Measurements from ENCODE around the gene SPOUT1. TPM values are rescaled to one million over a fixed set of nuclear protein-coding genes. Genes with fewer than 3 reads are reported as not detected.

SPOUT1 gene
- total RNA-seq, 2 experiments from 2014 or later, result 85.9 to 91.2 TPM

GRCh38 chr9:128790536-128790935 is 39.1 kb downstream of the SPOUT1 start:
- H3K9me3 Mint-ChIP-seq, result no peaks in the 10 kb centered on the region
- H3K27me3 Mint-ChIP-seq, result no peaks in the 10 kb centered on the region
- intact Hi-C loops (cut with micrococcal nuclease), result no loop called here
- ChIA-PET POLR2A (interaction anchor here (0.9 kb wide), 1 partner anchor 37 kb away, joined by 3 read pairs; no protein-coding TSS in a partner anchor), CTCF (interaction anchor here (3.2 kb wide), 1 partner anchor 28 kb away, joined by 14 read pairs; the partner anchor contains the start of gene ENDOG)
- peaks cover 19% of the 10 kb centered on the region for H3K4me1 Mint-ChIP-seq (ENCODE audit: low read depth)
- ATAC-seq (no peak), DNase-seq (no peak)
- peak overlapping the region; percentile 27 for H3K27ac Mint-ChIP-seq
- H3K4me3 Mint-ChIP-seq, result no peak overlapping the region
- peaks cover 9% of the 10 kb centered on the region for H3K36me3 Mint-ChIP-seq (ENCODE audit: low read depth)
- no peak for TF ChIP-seq CTCF (IDR thresholded peaks at IDR 0.05)

- peaks cover 7% of the 10 kb centered on the region for H3K36me3 Mint-ChIP-seq (ENCODE audit: low read depth)
- H3K27ac Mint-ChIP-seq, result peak overlapping the region; percentile 85
- H3K4me1 Mint-ChIP-seq (ENCODE audit: low read depth), result peaks cover 22% of the 10 kb centered on the region
- peak overlapping the region; percentile 93 for H3K4me3 Mint-ChIP-seq
- H3K9me3 Mint-ChIP-seq, result no peaks in the 10 kb centered on the region
- no peak for ATAC-seq
- DNase-seq, result no peak
- intact Hi-C loops (cut with micrococcal nuclease), result no loop called here
- H3K27me3 Mint-ChIP-seq, result no peaks in the 10 kb centered on the region
- no peak for TF ChIP-seq CTCF (IDR thresholded peaks at IDR 0.05)
- POLR2A ChIA-PET, result interaction anchor here (0.8 to 1.5 kb wide), 5 partner anchors 16 to 104 kb away, joined by 3 to 5 read pairs (median 4); partner anchors contain the start of genes ENDOG, PKN3, SPOUT1 and ZER1
- CTCF ChIA-PET, result interaction anchor here (1.0 to 2.7 kb wide), 5 partner anchors 21 to 138 kb away, joined by 3 to 14 read pairs (median 4); partner anchors contain the start of genes ENDOG and PKN3
Measured at GRCh38 chr9:128788445-128788844, 41.1 kb downstream of the SPOUT1 start.

- POLR2A ChIA-PET, result interaction anchor here (0.8 kb wide), 2 partner anchors 42 to 104 kb away, joined by 3 to 4 read pairs; partner anchors contain the start of gene SPOUT1
- no peak for TF ChIP-seq CTCF (IDR thresholded peaks at IDR 0.05)
- ATAC-seq (no peak), DNase-seq (peak; percentile 15)
- no peaks in the 10 kb centered on the region for H3K9me3 Mint-ChIP-seq
- intact Hi-C loops (cut with micrococcal nuclease), result no loop called here
- peaks cover 7% of the 10 kb centered on the region for H3K36me3 Mint-ChIP-seq (ENCODE audit: low read depth)
- H3K27ac Mint-ChIP-seq, result peak overlapping the region; percentile 85
- peaks cover 20% of the 10 kb centered on the region for H3K4me1 Mint-ChIP-seq (ENCODE audit: low read depth)
- CTCF ChIA-PET, result interaction anchor here (2.5 to 2.7 kb wide), 2 partner anchors 31 to 139 kb away, joined by 12 to 14 read pairs; partner anchors contain the start of gene ENDOG
- no peaks in the 10 kb centered on the region for H3K27me3 Mint-ChIP-seq
- H3K4me3 Mint-ChIP-seq, result peak overlapping the region; percentile 93
Measured at GRCh38 chr9:128787659-128788058, 41.9 kb downstream of the SPOUT1 start.

GRCh38 chr9:128786681-128787601 is 42.7 kb downstream of the SPOUT1 start, which contains the start of gene TBC1D13:
Gene TBC1D13, plus strand, starts transcription at chr9:128787253. Its CDS starts 101 bp downstream, at chr9:128787354.
- Mint-ChIP-seq H3K36me3 (ENCODE audit: low read depth) (peaks cover 4% of the 10 kb centered on the region), H3K4me1 (ENCODE audit: low read depth) (peaks cover 20% of the 10 kb centered on the region), H3K27ac (peak within 1 kb of the TSS; percentile 85), H3K9me3 (no peaks in the 10 kb centered on the region), H3K4me3 (peak within 1 kb of the TSS; percentile 93), H3K27me3 (no peaks in the 10 kb centered on the region)
- intact Hi-C loops (cut with micrococcal nuclease), result no loop called here
- no peak for TF ChIP-seq CTCF (IDR thresholded peaks at IDR 0.05)
- CTCF ChIA-PET, result interaction anchor here (2.7 kb wide), 1 partner anchor 31 kb away, joined by 12 read pairs; the partner anchor contains the start of gene ENDOG
- peak; percentile 90 for DNase-seq
- POLR2A ChIA-PET, result interaction anchor here (1.0 kb wide), 1 partner anchor 15 kb away, joined by 7 read pairs; the partner anchor contains the start of gene ZER1
- ATAC-seq, result peak; percentile 97

All from activated CD8-positive, alpha-beta T cell treated with anti-CD3 and anti-CD28 coated beads for 36 hours (primary cell).